LNCAP (cell line): ENCODE results near the gene GUK1.

Experiments used
- CTCF ChIP-seq: fragments of 450-650 bp; IDR thresholded peaks from 2 replicates; pipeline ENCODE4 v1.5.1; 2017; ENCODE audit warnings: mild to moderate bottlenecking

GUK1 gene

GRCh38 chr1:228150120-228150460, 10.0 kb downstream of the GUK1 start:
- no peak for TF ChIP-seq CTCF

GRCh38 chr1:228150461-228151179, 10.5 kb downstream of the GUK1 start:
- TF ChIP-seq CTCF = no peak

- no peak for TF ChIP-seq CTCF
These were observed 11.3 kb downstream of the GUK1 start for GRCh38 chr1:228151180-228151925.

GRCh38 chr1:228152097-228152917, 12.2 kb downstream of the GUK1 start:
- TF ChIP-seq CTCF = no peak

GRCh38 chr1:228152918-228153258, 12.8 kb downstream of the GUK1 start:
- TF ChIP-seq CTCF = no peak

GRCh38 chr1:228154021-228154669, 14.1 kb downstream of the GUK1 start:
- TF ChIP-seq CTCF = no peak
